Hepatocyte (in vitro differentiated cells): ENCODE measurements around the gene TTC23. TPM values are rescaled to one million over a fixed set of nuclear protein-coding genes. Genes with fewer than 3 reads are reported as not detected.

Source experiments
- DNase-seq: peaks from one replicate; pipeline ENCODE4 v3.0.0-alpha.2; 2016; ENCODE audit warnings: low spot score
- H2AFZ ChIP-seq: fragments of 200-600 bp; sonication (generic); 2 replicates; pipeline ENCODE4 v1.6.0; 2016; ENCODE audit warnings: antibody characterized with exemption, mild to moderate bottlenecking
- H3K27ac ChIP-seq: fragments of 200-600 bp; sonication (generic); 2 replicates; pipeline ENCODE4 v1.5.1; 2016; ENCODE audit warnings: mild to moderate bottlenecking
- H3K27me3 ChIP-seq: fragments of 200-600 bp; sonication (generic); 2 replicates; pipeline ENCODE4 v1.6.1; 2016
- H3K36me3 ChIP-seq: fragments of 200-600 bp; sonication (generic); replicated peaks from 2 replicates; pipeline ENCODE4 v1.5.1; 2016; ENCODE audit warnings: low read depth; ENCODE audit not compliant: insufficient read depth
- H3K4me1 ChIP-seq: fragments of 200-600 bp; sonication (generic); 2 replicates; pipeline ENCODE4 v1.5.1; 2016; ENCODE audit warnings: mild to moderate bottlenecking, moderate library complexity; ENCODE audit not compliant: insufficient read depth
- H3K4me2 ChIP-seq: fragments of 200-600 bp; sonication (generic); 2 replicates; pipeline ENCODE4 v1.6.0; 2016
- H3K4me3 ChIP-seq: fragments of 200-600 bp; sonication (generic); 2 replicates; pipeline ENCODE4 v1.5.1; 2016; ENCODE audit warnings: mild to moderate bottlenecking
- H3K79me2 ChIP-seq: fragments of 200-600 bp; sonication (generic); 2 replicates; pipeline ENCODE4 v1.6.0; 2017; ENCODE audit warnings: mild to moderate bottlenecking
- H3K9me2 ChIP-seq: fragments of 200-600 bp; sonication (generic); replicated peaks from 2 replicates; pipeline ENCODE4 v1.6.0; 2017; ENCODE audit warnings: mild to moderate bottlenecking; ENCODE audit not compliant: insufficient read depth
- H3K9me3 ChIP-seq: fragments of 200-600 bp; sonication (generic); 2 replicates; pipeline ENCODE4 v1.5.1; 2016; ENCODE audit warnings: low read depth, mild to moderate bottlenecking
- H4K20me1 ChIP-seq: fragments of 200-600 bp; sonication (generic); 2 replicates; pipeline ENCODE4 v1.6.0; 2016; ENCODE audit warnings: mild to moderate bottlenecking; ENCODE audit not compliant: insufficient read depth, poor library complexity, severe bottlenecking
- CTCF ChIP-seq: fragments of 200-600 bp; sonication (generic); IDR thresholded peaks from 2 replicates; pipeline ENCODE4 v1.5.1; 2016; ENCODE audit warnings: antibody characterized with exemption, mild to moderate bottlenecking; ENCODE audit not compliant: poor library complexity
- EZH2 ChIP-seq: fragments of 200-600 bp; sonication (generic); IDR thresholded peaks from 2 replicates; pipeline ENCODE4 v1.6.1; 2016; ENCODE audit warnings: antibody characterized with exemption, mild to moderate bottlenecking, borderline replicate concordance
- EZH2phosphoT487 ChIP-seq: fragments of 200-600 bp; sonication (generic); IDR thresholded peaks from one replicate; pipeline ENCODE4 v1.6.1; 2018; ENCODE audit warnings: antibody characterized with exemption, mild to moderate bottlenecking, low read depth, moderate library complexity; ENCODE audit not compliant: unreplicated experiment, severe bottlenecking
- WGBS: methylation state at CpG from one replicate; pipeline ENCODE4 v1.1.6; 2016; ENCODE audit warnings: low lambda C conversion rate; ENCODE audit errors: missing lambda C conversion rate; 5-methylcytosine and 5-hydroxymethylcytosine counted together
- polyA plus RNA-seq: library from polyadenylated mRNA; unstranded; fragments of >200 nt; fragmentation: Nextera tagmentation; extraction: Ambion mirVana; gene quantifications from 2 replicates; pipeline ENCODE4 v1.2.1, GENCODE V29; 2016
- total RNA-seq: library from RNA; depleted of rRNA; stranded (reverse); fragments of >200 nt; gene quantifications from 2 replicates; pipeline ENCODE4 v1.2.3, GENCODE V29; 2014

The TTC23 gene
- total and polyA plus RNA-seq, 2 experiments from 2014 or later, result 31.3 to 46.3 TPM

GRCh38 chr15:99148851-99149276 is 100.5 kb downstream of the TTC23 start:
- no peak overlapping the region for H3K4me3 ChIP-seq
- no peak overlapping the region for H3K27ac ChIP-seq
- TF ChIP-seq EZH2 (no peak), CTCF (no peak), EZH2phosphoT487 (no peak)
- no peak overlapping the region for H3K4me2 ChIP-seq
- H3K9me2 ChIP-seq, result no peaks in the 10 kb centered on the region
- H4K20me1 ChIP-seq, result no peaks in the 10 kb centered on the region
- 70% methylated on average over 7 of the region's 7 CpGs for WGBS
- no peak for DNase-seq
- H3K9me3 ChIP-seq, result no peaks in the 10 kb centered on the region
- H3K36me3 ChIP-seq, result no peaks in the 10 kb centered on the region
- no peaks in the 10 kb centered on the region for H3K79me2 ChIP-seq
- H3K27me3 ChIP-seq, result no peaks in the 10 kb centered on the region
- H2AFZ ChIP-seq, result no peak overlapping the region
- peaks cover 9% of the 10 kb centered on the region for H3K4me1 ChIP-seq

DNA sequence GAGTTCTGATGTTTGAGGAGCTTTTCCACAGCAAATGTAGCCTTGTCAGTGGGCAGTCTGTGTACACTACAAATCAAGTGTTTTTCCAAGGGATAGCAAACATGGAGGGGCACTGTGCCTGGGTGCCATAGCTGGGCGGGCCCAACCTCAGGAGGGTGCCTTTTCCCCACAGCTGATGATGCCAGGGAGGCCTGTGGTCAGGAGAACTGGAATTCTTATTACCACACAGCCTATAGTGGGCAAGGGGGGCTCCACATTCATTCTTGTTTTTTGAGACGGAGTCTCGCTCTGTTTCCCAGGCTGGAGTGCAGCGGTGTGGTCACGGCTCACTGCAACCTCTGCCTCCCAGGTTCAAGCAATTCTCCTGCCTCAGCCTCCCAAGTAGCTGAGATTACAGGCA is 102.7 kb downstream of the TTC23 start:
- Histone ChIP-seq H3K4me3 (no peak overlapping the region), H3K4me2 (no peak overlapping the region), H2AFZ (no peak overlapping the region), H3K4me1 (peaks cover 22% of the 10 kb centered on the region), H3K27me3 (no peaks in the 10 kb centered on the region), H3K36me3 (no peaks in the 10 kb centered on the region), H3K9me3 (no peaks in the 10 kb centered on the region), H3K79me2 (no peaks in the 10 kb centered on the region), H4K20me1 (no peaks in the 10 kb centered on the region), H3K27ac (no peak overlapping the region), H3K9me2 (no peaks in the 10 kb centered on the region)
- WGBS, result 98% methylated on average over 5 of the region's 5 CpGs
- TF ChIP-seq EZH2phosphoT487, result no peak
- no peak for TF ChIP-seq EZH2
- TF ChIP-seq CTCF, result no peak
- DNase-seq, result no peak

GRCh38 chr15:99145778-99146177 is 103.6 kb downstream of the TTC23 start:
- Histone ChIP-seq H2AFZ (no peak overlapping the region), H3K79me2 (no peaks in the 10 kb centered on the region), H3K9me2 (no peaks in the 10 kb centered on the region), H3K9me3 (no peaks in the 10 kb centered on the region), H3K4me1 (peaks cover 22% of the 10 kb centered on the region), H3K4me2 (no peak overlapping the region), H3K27me3 (no peaks in the 10 kb centered on the region), H3K27ac (no peak overlapping the region), H3K4me3 (no peak overlapping the region), H3K36me3 (no peaks in the 10 kb centered on the region), H4K20me1 (no peaks in the 10 kb centered on the region)
- 94% methylated on average over 6 of the region's 6 CpGs for WGBS
- no peak for DNase-seq
- TF ChIP-seq EZH2phosphoT487 (no peak), EZH2 (no peak), CTCF (no peak)

DNA sequence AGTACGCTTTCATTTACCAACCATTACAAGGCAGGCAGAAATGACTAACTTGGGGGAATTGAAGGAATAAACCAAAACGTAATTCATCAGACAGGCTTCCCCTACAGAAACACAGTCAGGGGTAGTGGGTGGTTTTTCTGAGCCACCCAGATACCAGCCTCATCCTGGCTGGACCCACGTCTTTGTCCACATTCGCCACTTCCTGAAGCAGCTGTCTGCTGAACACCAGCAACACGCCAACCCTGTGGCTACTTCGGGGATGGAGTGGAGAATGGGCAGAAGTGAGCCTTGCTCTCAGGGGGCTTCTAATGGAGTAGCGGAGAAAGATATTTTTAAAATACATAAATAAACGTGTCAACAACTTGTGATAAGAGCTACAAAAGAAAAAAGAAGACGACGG is 104.4 kb downstream of the TTC23 start:
- Histone ChIP-seq H3K9me3 (no peaks in the 10 kb centered on the region), H3K4me3 (no peak overlapping the region), H3K4me1 (peaks cover 22% of the 10 kb centered on the region), H2AFZ (no peak overlapping the region), H3K4me2 (no peak overlapping the region), H3K27me3 (no peaks in the 10 kb centered on the region), H3K27ac (no peak overlapping the region), H4K20me1 (no peaks in the 10 kb centered on the region), H3K36me3 (no peaks in the 10 kb centered on the region), H3K79me2 (no peaks in the 10 kb centered on the region), H3K9me2 (no peaks in the 10 kb centered on the region)
- 94% methylated on average over 10 of the region's 10 CpGs for WGBS
- TF ChIP-seq CTCF (no peak), EZH2phosphoT487 (no peak), EZH2 (no peak)
- DNase-seq, result no peak
